SK-N-SH (cell line): ENCODE data around the gene TMEM163. TPM values are rescaled to one million over a fixed set of nuclear protein-coding genes. Genes with fewer than 3 reads are reported as not detected.

Experiments
- CTCF ChIA-PET: fragments of 300-600, 350-600 bp; formaldehyde crosslinking; extraction: SDS; loops from one replicate; lab custom pipeline; 2021; lab: Yijun Ruan, JAX
- POLR2A ChIA-PET: fragments of 350-600 bp; sonication (Branson Sonifier 250); formaldehyde crosslinking; extraction: SDS; loops from one replicate; lab custom pipeline; 2020; ENCODE audit warnings: antibody characterized with exemption, inconsistent platforms; lab: Yijun Ruan, JAX
- DNase-seq: peaks from one replicate; pipeline ENCODE4 v3.0.0; 2012
- H2AFZ ChIP-seq: fragments of 200-600 bp; sonication (generic); 2 replicates; pipeline ENCODE4 v1.8.1; 2016; ENCODE audit warnings: antibody characterized with exemption, mild to moderate bottlenecking, low read depth
- H3F3A ChIP-seq: fragments of 200-600 bp; sonication (generic); replicated peaks from 2 replicates; pipeline ENCODE3; 2016; ENCODE audit warnings: antibody characterized with exemption, mild to moderate bottlenecking; ENCODE audit not compliant: insufficient read depth
- H3K27ac ChIP-seq, 2 experiments: fragments of 200-500 bp in 1 of 2; fragments of 200-600 bp in 1 of 2; sonication (Bioruptor generic) in 1 of 2; sonication (generic), shearing (Covaris generic) in 1 of 2; 2 replicates each; pipeline versions ENCODE4 v1.5.1 to v1.6.1; 2014 to 2016; ENCODE audit warnings: low read depth in 2 of 2, inconsistent platforms in 1 of 2, low read length in 1 of 2, mild to moderate bottlenecking in 1 of 2, mixed read lengths in 1 of 2
- H3K27me3 ChIP-seq: fragments of 200-600 bp; sonication (generic), shearing (Covaris generic); 2 replicates; pipeline ENCODE4 v1.6.1; 2016; ENCODE audit warnings: mixed run types; ENCODE audit not compliant: insufficient read depth
- H3K36me3 ChIP-seq, 2 experiments: fragments of 200-500 bp in 1 of 2; fragments of 200-600 bp in 1 of 2; sonication (Bioruptor generic) in 1 of 2; sonication (generic) in 1 of 2; replicated peaks in 1 of 2; 2 replicates each; pipeline versions ENCODE3 to v1.5.1; 2014 to 2016; ENCODE audit warnings: low read length in 1 of 2, mild to moderate bottlenecking in 1 of 2; ENCODE audit not compliant: insufficient read depth in 2 of 2, control insufficient read depth in 1 of 2
- H3K4me1 ChIP-seq, 2 experiments: fragments of 200-500 bp in 1 of 2; fragments of 200-600 bp in 1 of 2; sonication (Bioruptor generic) in 1 of 2; sonication (generic), shearing (Covaris generic) in 1 of 2; 2 replicates each; pipeline versions ENCODE4 v1.5.1 to v1.6.1; 2014 to 2016; ENCODE audit warnings: low read depth in 1 of 2, low read length in 1 of 2, mixed run types in 1 of 2; ENCODE audit not compliant: insufficient read depth in 2 of 2, control insufficient read depth in 1 of 2
- H3K4me2 ChIP-seq: fragments of 200-600 bp; sonication (generic), shearing (Covaris generic); 2 replicates; pipeline ENCODE4 v1.6.1; 2017; ENCODE audit warnings: mixed run types
- H3K4me3 ChIP-seq, 2 experiments: fragments of 200-500 bp in 1 of 2; fragments of 200-600 bp in 1 of 2; sonication (Bioruptor generic) in 1 of 2; sonication (generic), shearing (Covaris generic) in 1 of 2; 2 replicates each; pipeline versions ENCODE4 v1.5.1 to v1.8.1; 2014 to 2016; ENCODE audit warnings: low read depth in 2 of 2, inconsistent platforms in 1 of 2, low read length in 1 of 2, mild to moderate bottlenecking in 1 of 2, mixed read lengths in 1 of 2, moderate library complexity in 1 of 2
- H3K79me2 ChIP-seq: fragments of 200-600 bp; sonication (generic); 2 replicates; pipeline ENCODE4 v1.8.1; 2017; ENCODE audit warnings: mild to moderate bottlenecking; ENCODE audit not compliant: insufficient read depth
- H3K9ac ChIP-seq: fragments of 200-600 bp; sonication (generic); 2 replicates; pipeline ENCODE4 v1.6.1; 2017; ENCODE audit warnings: mixed run types
- H3K9me2 ChIP-seq: fragments of 200-600 bp; sonication (generic); 2 replicates; pipeline ENCODE4 v1.6.1; 2017; ENCODE audit warnings: mixed run types
- H3K9me3 ChIP-seq: fragments of 200-600 bp; sonication (generic); 2 replicates; pipeline ENCODE4 v1.6.1; 2017; ENCODE audit warnings: mixed run types, mild to moderate bottlenecking, moderate library complexity
- H4K20me1 ChIP-seq: fragments of 200-600 bp; sonication (generic); 2 replicates; pipeline ENCODE4 v1.6.1; 2017; ENCODE audit warnings: mild to moderate bottlenecking, mixed run types; ENCODE audit not compliant: insufficient read depth
- CHD2 ChIP-seq: fragments of 150-350 bp; IDR thresholded peaks from 2 replicates; pipeline ENCODE4 v1.6.1; 2018; ENCODE audit warnings: low read length; ENCODE audit not compliant: partially characterized antibody
- CTCF ChIP-seq: fragments of 200-600 bp; sonication (generic); IDR thresholded peaks from 2 replicates; pipeline ENCODE4 v1.6.1; 2017; ENCODE audit warnings: antibody characterized with exemption, mild to moderate bottlenecking, moderate library complexity
- ELF1 ChIP-seq: IDR thresholded peaks from 2 replicates; pipeline ENCODE4 v1.4.0; 2012
- EZH2phosphoT487 ChIP-seq: fragments of 200-600 bp; sonication (generic); IDR thresholded peaks from 2 replicates; pipeline ENCODE4 v1.6.1; 2017; ENCODE audit warnings: low read depth, mixed run types, mild to moderate bottlenecking, antibody characterized with exemption, moderate library complexity, borderline replicate concordance
- FOSL2 ChIP-seq: IDR thresholded peaks from 2 replicates; pipeline ENCODE4 v1.4.0; 2012; ENCODE audit warnings: low read depth, mild to moderate bottlenecking, moderate library complexity, borderline replicate concordance
- GATA2 ChIP-seq: sonication (generic); formaldehyde crosslinking; IDR thresholded peaks from 2 replicates; pipeline ENCODE4 v1.5.0; 2020; ENCODE audit warnings: mild to moderate bottlenecking, missing genetic modification reagents
- MXI1 ChIP-seq: IDR thresholded peaks from 2 replicates; pipeline ENCODE4 v1.6.1; 2012; ENCODE audit warnings: mild to moderate bottlenecking, low read depth, low read length, improper control_type of control experiment
- POLR2AphosphoS5 ChIP-seq: IDR thresholded peaks from 2 replicates; pipeline ENCODE4 v1.6.1; 2012; ENCODE audit warnings: low read depth, low read length
- REST ChIP-seq: IDR thresholded peaks from 2 replicates; pipeline ENCODE4 v1.6.1; 2012; ENCODE audit warnings: mild to moderate bottlenecking, low read depth, low read length, moderate library complexity
- RFX5 ChIP-seq: IDR thresholded peaks from 2 replicates; pipeline ENCODE4 v1.6.1; 2012; ENCODE audit warnings: mild to moderate bottlenecking, improper control_type of control experiment, low read length
- SIN3A ChIP-seq: IDR thresholded peaks from 2 replicates; pipeline ENCODE4 v1.6.1; 2012; ENCODE audit warnings: low read depth, mild to moderate bottlenecking, low read length, moderate library complexity, borderline replicate concordance
- SMC3 ChIP-seq: IDR thresholded peaks from 2 replicates; pipeline ENCODE4 v1.6.1; 2012; ENCODE audit warnings: low read depth, low read length, improper control_type of control experiment
- YY1 ChIP-seq: IDR thresholded peaks from 2 replicates; pipeline ENCODE4 v1.4.0; 2012; ENCODE audit warnings: low read depth, mild to moderate bottlenecking
- WGBS: methylation state at CpG from one replicate; pipeline ENCODE4 v1.1.6; 2017; ENCODE audit warnings: low lambda C conversion rate; 5-methylcytosine and 5-hydroxymethylcytosine counted together
- polyA plus RNA-seq, 3 experiments: library from polyadenylated mRNA; depleted of rRNA; stranded (reverse); fragments of >200 nt; gene quantifications; 2 replicates each; pipeline ENCODE4 v1.2.3, GENCODE V29; 2012
- TF ChIP-seq, protein P1 (sequence below): fragments of 150-350 bp; IDR thresholded peaks from 2 replicates; pipeline ENCODE4 v1.6.1; 2016; ENCODE audit warnings: mild to moderate bottlenecking, low read depth, low read length
- TF ChIP-seq, protein P2 (sequence below): IDR thresholded peaks from 2 replicates; pipeline ENCODE4; 2012

TMEM163 gene
- polyA plus RNA-seq, 1 of the 3 experiments (the other 2 are of a cell fraction) = not detected

- Histone ChIP-seq H3K9me3 (no peaks in the 10 kb centered on the region), H3K27ac (no peak overlapping the region), H3K4me3 (no peak overlapping the region), H3K4me1 (no peaks in the 10 kb centered on the region), H3K27me3 (no peaks in the 10 kb centered on the region), H4K20me1 (no peaks in the 10 kb centered on the region), H2AFZ (no peak overlapping the region), H3K4me2 (no peak overlapping the region), H3F3A (no peaks in the 10 kb centered on the region), H3K79me2 (no peaks in the 10 kb centered on the region), H3K9me2 (no peaks in the 10 kb centered on the region), H3K9ac (no peak overlapping the region), H3K36me3 (no peaks in the 10 kb centered on the region)
- CTCF ChIA-PET = no interaction called here
- POLR2A ChIA-PET = no interaction called here
- TF ChIP-seq SIN3A (no peak), POLR2AphosphoS5 (no peak), GATA2 (no peak), EZH2phosphoT487 (no peak)
- 6% methylated on average over 1 of the region's 1 CpG for WGBS
- DNase-seq = no peak
These were observed 82.1 kb downstream of the TMEM163 start for GRCh38 chr2:134636714-134637113.

- Histone ChIP-seq H3K9ac (no peak overlapping the region), H3F3A (no peaks in the 10 kb centered on the region), H3K36me3 (no peaks in the 10 kb centered on the region), H3K9me3 (no peaks in the 10 kb centered on the region), H3K79me2 (no peaks in the 10 kb centered on the region), H2AFZ (no peak overlapping the region), H4K20me1 (no peaks in the 10 kb centered on the region), H3K4me2 (no peak overlapping the region), H3K9me2 (no peaks in the 10 kb centered on the region), H3K4me1 (no peaks in the 10 kb centered on the region), H3K4me3 (no peak overlapping the region)
- no peak for DNase-seq
- CTCF ChIA-PET = no interaction called here
- 0% methylated on average over 2 of the region's 2 CpGs for whole genome bisulfite sequencing
- TF ChIP-seq REST = no peak
- no peak for TF ChIP-seq FOSL2
- TF ChIP-seq CHD2 = no peak
- TF ChIP-seq SMC3 = no peak
- TF ChIP-seq, protein P1, sequence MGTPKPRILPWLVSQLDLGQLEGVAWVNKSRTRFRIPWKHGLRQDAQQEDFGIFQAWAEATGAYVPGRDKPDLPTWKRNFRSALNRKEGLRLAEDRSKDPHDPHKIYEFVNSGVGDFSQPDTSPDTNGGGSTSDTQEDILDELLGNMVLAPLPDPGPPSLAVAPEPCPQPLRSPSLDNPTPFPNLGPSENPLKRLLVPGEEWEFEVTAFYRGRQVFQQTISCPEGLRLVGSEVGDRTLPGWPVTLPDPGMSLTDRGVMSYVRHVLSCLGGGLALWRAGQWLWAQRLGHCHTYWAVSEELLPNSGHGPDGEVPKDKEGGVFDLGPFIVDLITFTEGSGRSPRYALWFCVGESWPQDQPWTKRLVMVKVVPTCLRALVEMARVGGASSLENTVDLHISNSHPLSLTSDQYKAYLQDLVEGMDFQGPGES = no peak
- TF ChIP-seq RFX5 = no peak
- TF ChIP-seq GATA2 = no peak
- TF ChIP-seq, protein P2, sequence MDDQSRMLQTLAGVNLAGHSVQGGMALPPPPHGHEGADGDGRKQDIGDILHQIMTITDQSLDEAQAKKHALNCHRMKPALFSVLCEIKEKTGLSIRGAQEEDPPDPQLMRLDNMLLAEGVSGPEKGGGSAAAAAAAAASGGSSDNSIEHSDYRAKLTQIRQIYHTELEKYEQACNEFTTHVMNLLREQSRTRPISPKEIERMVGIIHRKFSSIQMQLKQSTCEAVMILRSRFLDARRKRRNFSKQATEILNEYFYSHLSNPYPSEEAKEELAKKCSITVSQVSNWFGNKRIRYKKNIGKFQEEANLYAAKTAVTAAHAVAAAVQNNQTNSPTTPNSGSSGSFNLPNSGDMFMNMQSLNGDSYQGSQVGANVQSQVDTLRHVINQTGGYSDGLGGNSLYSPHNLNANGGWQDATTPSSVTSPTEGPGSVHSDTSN = no peak
- no peak for TF ChIP-seq MXI1
- TF ChIP-seq YY1 = no peak
- TF ChIP-seq CTCF = no peak
- no peak for TF ChIP-seq ELF1
- TF ChIP-seq, all 33 proteins: peak for 0
- H3K27me3 ChIP-seq = no peaks in the 10 kb centered on the region
- no peak overlapping the region for H3K27ac ChIP-seq
- POLR2A ChIA-PET = no interaction called here
These were observed 84.6 kb downstream of the TMEM163 start for GRCh38 chr2:134634054-134634753.
